ENCODE measurements around the gene C2orf80.

DNA sequence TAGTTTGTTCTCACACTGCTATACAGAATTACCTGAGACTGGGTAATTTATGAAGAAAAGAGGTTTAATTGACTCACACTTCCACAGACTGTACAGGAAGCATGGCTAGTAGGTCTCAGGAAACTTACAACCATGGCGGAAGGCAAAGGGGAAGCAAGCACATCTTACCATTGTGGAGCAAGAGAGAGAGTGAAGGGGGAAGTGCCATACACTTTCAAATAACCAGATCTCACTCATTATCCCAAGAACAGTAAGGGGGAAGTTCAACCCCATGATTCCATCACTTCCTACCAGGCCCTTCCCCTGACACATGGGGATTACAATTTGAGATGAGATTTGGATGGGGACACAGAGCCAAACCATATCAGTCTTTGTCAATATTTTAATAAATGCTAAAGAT is 38.9 kb downstream of the C2orf80 start:
- TF ChIP-seq POLR2A (IDR thresholded peaks at IDR 0.05; ENCODE audit: low read depth) (no peak), POLR2AphosphoS5 (IDR thresholded peaks at IDR 0.05) (no peak), EP300 (IDR thresholded peaks at IDR 0.05) (no peak)
- TF ChIP-seq, protein P1, sequence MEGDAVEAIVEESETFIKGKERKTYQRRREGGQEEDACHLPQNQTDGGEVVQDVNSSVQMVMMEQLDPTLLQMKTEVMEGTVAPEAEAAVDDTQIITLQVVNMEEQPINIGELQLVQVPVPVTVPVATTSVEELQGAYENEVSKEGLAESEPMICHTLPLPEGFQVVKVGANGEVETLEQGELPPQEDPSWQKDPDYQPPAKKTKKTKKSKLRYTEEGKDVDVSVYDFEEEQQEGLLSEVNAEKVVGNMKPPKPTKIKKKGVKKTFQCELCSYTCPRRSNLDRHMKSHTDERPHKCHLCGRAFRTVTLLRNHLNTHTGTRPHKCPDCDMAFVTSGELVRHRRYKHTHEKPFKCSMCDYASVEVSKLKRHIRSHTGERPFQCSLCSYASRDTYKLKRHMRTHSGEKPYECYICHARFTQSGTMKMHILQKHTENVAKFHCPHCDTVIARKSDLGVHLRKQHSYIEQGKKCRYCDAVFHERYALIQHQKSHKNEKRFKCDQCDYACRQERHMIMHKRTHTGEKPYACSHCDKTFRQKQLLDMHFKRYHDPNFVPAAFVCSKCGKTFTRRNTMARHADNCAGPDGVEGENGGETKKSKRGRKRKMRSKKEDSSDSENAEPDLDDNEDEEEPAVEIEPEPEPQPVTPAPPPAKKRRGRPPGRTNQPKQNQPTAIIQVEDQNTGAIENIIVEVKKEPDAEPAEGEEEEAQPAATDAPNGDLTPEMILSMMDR (IDR thresholded peaks at IDR 0.05): no peak
